Endothelial cell (in vitro differentiated cells): ENCODE measurements around the gene DHRS7B. TPM values are rescaled to one million over a fixed set of nuclear protein-coding genes. Genes with fewer than 3 reads are reported as not detected.

ENCODE experiments used
- DNase-seq: peaks from one replicate; pipeline ENCODE4 v3.0.0; 2021; ENCODE audit warnings: low spot score
- H3K27ac Mint-ChIP-seq: one replicate; pipeline ENCODE4 v1.8.0; 2021; ENCODE audit warnings: mixed read lengths, inconsistent platforms; ENCODE audit not compliant: unreplicated experiment
- H3K27me3 Mint-ChIP-seq: one replicate; pipeline ENCODE4 v1.8.0; 2021; ENCODE audit warnings: mild to moderate bottlenecking, moderate library complexity, mixed read lengths, inconsistent platforms; ENCODE audit not compliant: unreplicated experiment
- H3K36me3 Mint-ChIP-seq: one replicate; pipeline ENCODE4 v1.8.0; 2021; ENCODE audit warnings: mild to moderate bottlenecking, low read depth, mixed read lengths, inconsistent platforms; ENCODE audit not compliant: unreplicated experiment
- H3K4me1 Mint-ChIP-seq: one replicate; pipeline ENCODE4 v1.8.0; 2021; ENCODE audit warnings: mild to moderate bottlenecking, mixed read lengths, inconsistent platforms; ENCODE audit not compliant: unreplicated experiment
- H3K4me3 Mint-ChIP-seq: one replicate; pipeline ENCODE4 v1.8.0; 2021; ENCODE audit warnings: mild to moderate bottlenecking, mixed read lengths, inconsistent platforms; ENCODE audit not compliant: unreplicated experiment
- H3K9me3 Mint-ChIP-seq: one replicate; pipeline ENCODE4 v1.8.0; 2021; ENCODE audit warnings: mixed read lengths, inconsistent platforms; ENCODE audit not compliant: unreplicated experiment
- CTCF ChIP-seq: fragments of 200-600 bp; sonication (generic); IDR thresholded peaks from one replicate; pipeline ENCODE4 v1.5.0; 2021; ENCODE audit warnings: antibody characterized with exemption; ENCODE audit not compliant: unreplicated experiment
- total RNA-seq: library from RNA; stranded (reverse); fragmentation: NEBNext Ultra II Directional; extraction: Animal tissue kit (Norgen Biotek cat#: 25700); gene quantifications from one replicate; pipeline ENCODE4 v1.2.1, GENCODE V29; 2021; ENCODE audit not compliant: unreplicated experiment

The DHRS7B gene
- total RNA-seq, 1 donor from 2014 or later = 31.0 TPM

GRCh38 chr17:21152731-21153130 lies 26.0 kb downstream of the DHRS7B start:
- Mint-ChIP-seq H3K36me3 (peaks cover 17% of the 10 kb centered on the region), H3K27me3 (peaks cover 1% of the 10 kb centered on the region), H3K4me3 (no peak overlapping the region), H3K4me1 (peaks cover 5% of the 10 kb centered on the region), H3K27ac (no peak overlapping the region), H3K9me3 (no peaks in the 10 kb centered on the region)
- TF ChIP-seq CTCF = no peak
- no peak for DNase-seq

- peaks cover 4% of the 10 kb centered on the region for H3K36me3 Mint-ChIP-seq
- TF ChIP-seq CTCF = no peak
- H3K27me3 Mint-ChIP-seq = no peaks in the 10 kb centered on the region
- no peaks in the 10 kb centered on the region for H3K9me3 Mint-ChIP-seq
- peaks cover 24% of the 10 kb centered on the region for H3K4me1 Mint-ChIP-seq
- H3K27ac Mint-ChIP-seq = no peak overlapping the region
- no peak overlapping the region for H3K4me3 Mint-ChIP-seq
- no peak for DNase-seq
Observed at GRCh38 chr17:21157586-21158370, 31.0 kb downstream of the DHRS7B start.

- Mint-ChIP-seq H3K36me3 (no peaks in the 10 kb centered on the region), H3K9me3 (no peaks in the 10 kb centered on the region), H3K27ac (no peak overlapping the region), H3K4me3 (no peak overlapping the region), H3K27me3 (no peaks in the 10 kb centered on the region), H3K4me1 (peaks cover 24% of the 10 kb centered on the region)
- TF ChIP-seq CTCF = no peak
- DNase-seq = no peak
Observed at GRCh38 chr17:21160401-21160800, 33.6 kb downstream of the DHRS7B start.

GRCh38 chr17:21161498-21162393 lies 35.0 kb downstream of the DHRS7B start:
- Mint-ChIP-seq H3K36me3 (no peaks in the 10 kb centered on the region), H3K9me3 (no peaks in the 10 kb centered on the region), H3K27ac (peak overlapping the region; percentile 81), H3K27me3 (no peaks in the 10 kb centered on the region), H3K4me3 (no peak overlapping the region), H3K4me1 (peaks cover 24% of the 10 kb centered on the region)
- TF ChIP-seq CTCF = no peak
- no peak for DNase-seq
